ENCODE measurements around the gene CGNL1.

The CGNL1 gene

GRCh38 chr15:57458356-57458781 lies 82.1 kb downstream of the CGNL1 start:
- no peak for DNase-seq

DNA sequence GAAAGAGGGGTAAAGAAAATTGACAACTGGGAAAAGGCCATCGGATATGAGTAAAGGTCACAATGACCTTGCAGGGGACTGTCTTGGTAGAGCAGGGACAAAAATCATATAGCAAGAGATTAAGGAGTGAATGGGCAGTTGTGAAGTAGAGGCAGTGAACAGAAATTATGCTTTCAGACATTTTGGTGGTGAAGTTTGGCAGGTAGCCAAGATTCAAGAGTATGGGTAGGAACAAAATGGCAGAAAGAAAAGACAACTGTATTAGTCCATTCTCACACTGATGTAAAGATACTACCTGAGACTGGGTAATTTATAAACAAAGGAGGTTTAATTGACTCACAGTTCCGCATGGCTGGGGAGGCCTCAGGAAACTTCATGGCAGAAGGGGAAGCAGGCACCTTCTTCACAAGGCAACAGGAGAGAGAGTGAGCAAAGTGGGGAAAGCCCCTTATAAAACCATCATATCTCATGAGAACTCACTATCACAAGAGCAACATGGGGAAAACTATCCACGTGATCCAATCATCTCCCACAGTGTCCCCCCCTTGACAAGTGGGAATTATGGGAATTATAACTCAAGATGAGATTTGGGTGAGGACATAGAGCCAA lies 84.0 kb downstream of the CGNL1 start:
- DNase-seq: no peak

DNA sequence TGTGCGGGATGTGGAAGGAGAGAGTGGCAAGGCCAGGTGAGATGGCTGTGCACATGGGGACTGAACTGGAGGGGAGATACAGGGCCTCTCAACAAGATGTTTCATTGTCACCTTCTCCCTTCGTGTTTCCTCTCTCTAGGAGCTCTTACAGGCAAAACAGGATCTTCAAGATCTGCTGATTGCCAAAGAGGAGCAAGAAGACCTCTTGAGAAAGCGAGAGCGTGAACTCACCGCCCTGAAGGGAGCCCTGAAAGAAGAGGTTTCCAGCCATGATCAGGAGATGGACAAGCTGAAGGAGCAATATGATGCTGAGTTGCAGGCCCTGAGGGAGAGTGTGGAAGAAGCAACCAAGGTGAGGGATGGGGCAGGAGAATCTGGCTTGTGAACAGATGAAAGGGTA lies 85.2 kb downstream of the CGNL1 start:
- DNase-seq: no peak

GRCh38 chr15:57462381-57462780 lies 86.1 kb downstream of the CGNL1 start:
- DNase-seq: no peak

DNA sequence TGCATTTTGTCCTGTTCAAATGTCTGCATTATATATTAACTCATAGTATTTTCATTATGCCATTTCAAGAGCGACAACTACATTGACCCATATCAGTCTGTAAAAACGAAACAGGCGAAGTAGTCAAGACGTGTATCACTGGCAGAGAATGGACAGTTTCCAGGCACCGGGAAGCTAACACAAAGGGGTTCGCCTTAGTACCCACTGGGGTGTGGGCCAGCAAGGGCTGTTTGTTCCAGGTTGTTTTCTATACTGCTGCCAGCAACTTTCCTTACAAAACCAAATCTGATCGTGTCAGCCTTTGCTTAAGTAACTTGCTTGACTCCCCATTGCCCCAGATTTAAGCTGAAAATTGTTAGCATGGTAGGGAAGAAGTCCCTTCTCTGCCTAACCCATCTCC lies 87.1 kb downstream of the CGNL1 start:
- DNase-seq: no peak

GRCh38 chr15:57464480-57464879 lies 88.2 kb downstream of the CGNL1 start:
- DNase-seq: no peak

GRCh38 chr15:57468486-57468885 lies 92.2 kb downstream of the CGNL1 start:
- DNase-seq: no peak

DNA sequence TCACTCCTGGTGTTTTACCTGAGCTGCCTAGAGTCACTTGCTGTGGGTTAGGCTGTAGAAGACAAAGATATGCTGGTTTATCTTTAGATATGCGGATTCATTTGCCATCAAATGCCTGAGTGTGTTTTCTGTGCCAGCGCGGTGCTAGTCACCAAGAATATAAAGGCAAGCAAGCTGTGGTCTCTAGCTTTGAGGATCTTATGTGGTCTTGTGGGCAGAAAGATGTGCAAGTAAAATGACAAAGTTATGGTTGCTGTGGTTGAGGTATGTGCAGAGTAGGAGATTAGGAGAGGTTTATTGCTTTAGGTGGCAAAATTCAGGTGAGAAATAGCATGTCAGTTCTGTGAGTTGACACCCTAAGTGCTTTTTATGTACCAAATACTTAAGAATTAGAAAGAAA lies 94.2 kb downstream of the CGNL1 start:
- no peak for DNase-seq

DNA sequence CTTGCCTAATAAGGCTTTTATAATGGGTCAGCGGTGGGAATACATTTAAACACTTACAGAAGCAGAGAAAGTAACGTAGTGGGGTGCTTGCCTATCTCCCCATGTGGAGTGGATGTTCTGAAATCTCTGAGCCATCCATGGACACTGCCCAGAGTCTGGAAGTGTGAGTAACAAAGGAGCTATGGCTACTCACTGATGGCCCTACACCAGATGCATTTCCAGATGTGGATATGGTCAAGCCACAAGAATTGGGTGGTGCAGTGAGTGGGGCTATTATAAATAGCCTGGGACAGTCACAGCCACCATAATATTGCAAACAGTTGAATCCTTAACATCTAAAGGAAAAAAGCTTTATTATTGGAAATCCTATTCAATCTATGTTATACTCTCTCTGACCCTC lies 96.6 kb downstream of the CGNL1 start:
- no peak for DNase-seq

- no peak for DNase-seq
These were observed 100.2 kb downstream of the CGNL1 start for GRCh38 chr15:57476533-57476975.

- DNase-seq: no peak
These were observed 101.6 kb downstream of the CGNL1 start for GRCh38 chr15:57477736-57478522.

DNA sequence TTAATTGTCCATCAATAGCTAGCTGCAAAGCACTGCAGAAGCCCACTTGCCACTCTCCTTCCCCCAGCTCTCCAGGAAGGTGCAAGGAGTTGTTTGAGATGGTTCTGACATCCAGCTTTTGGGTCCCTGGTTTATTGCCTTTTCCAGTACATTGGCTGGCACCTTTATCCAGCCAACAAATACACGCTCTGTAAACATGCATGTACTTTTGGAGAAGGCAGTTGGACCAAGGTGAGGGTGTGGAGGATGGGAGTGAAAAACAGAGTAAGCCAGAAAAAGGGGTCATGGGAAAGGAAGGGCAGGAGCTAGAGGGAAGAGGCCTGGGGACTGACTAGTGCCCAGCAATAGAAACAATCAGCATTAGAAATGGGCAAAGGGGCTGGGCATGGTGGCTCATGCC lies 102.7 kb downstream of the CGNL1 start:
- DNase-seq: no peak

- no peak for DNase-seq
These were observed 104.9 kb downstream of the CGNL1 start for GRCh38 chr15:57481038-57481705.

- no peak for DNase-seq
These were observed 109.6 kb downstream of the CGNL1 start for GRCh38 chr15:57485869-57486268.

DNA sequence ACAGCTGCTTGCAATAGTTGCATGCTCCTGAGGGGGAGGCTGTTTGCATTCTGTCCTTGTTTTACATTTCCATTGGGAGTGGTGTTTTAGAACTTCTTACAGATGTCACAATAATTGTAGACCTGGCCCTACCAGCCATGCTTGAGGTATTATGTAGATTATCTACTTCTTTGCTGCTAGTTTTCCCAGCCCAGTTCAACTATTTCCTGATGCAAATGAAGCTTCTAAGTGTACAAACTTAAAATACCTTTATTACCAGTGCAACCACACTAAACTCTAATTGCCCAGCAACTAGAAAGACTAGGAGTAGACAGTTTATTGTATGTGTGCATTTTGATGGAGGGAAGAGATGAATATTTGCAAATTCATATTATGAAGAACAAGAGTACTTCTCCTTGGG lies 110.5 kb downstream of the CGNL1 start:
- DNase-seq: no peak

DNA sequence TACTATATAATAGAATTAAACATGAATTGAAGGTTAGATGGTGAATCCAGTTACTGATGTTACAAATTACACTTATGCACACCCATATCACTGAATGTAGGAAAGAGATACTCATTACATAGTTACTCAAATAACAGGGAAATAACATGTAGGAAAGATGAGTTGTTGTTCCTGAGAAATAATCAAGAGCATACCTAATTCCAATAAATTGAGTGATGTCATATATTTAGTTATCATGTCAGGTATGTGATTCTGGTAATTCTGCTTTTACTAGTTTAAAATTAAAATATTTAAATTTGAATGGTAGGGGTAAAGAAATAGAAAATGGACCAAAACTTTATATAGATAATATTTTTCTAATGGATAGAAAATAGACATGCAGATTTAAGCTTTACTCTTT lies 112.8 kb downstream of the CGNL1 start:
- DNase-seq: no peak

GRCh38 chr15:57493351-57493750 lies 117.0 kb downstream of the CGNL1 start:
- no peak for DNase-seq

DNA sequence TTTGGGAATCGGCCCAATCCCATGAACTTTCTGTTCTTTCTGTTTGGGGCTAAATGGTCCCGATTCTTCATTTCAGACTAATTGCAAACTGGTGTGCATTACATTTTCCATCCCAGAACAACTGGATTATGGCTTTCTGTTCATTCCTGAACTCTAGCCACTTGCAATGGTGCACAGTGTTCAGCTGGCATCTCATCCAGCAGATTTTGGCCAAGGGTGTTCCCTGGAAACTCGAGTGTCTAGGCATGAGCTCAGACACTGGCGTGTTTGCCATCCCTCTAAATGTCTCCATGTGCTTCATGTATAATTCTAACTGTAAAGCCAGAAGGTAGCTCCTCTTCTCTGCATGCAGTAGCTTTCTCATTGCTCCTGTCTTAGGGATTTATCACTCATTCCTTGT lies 118.3 kb downstream of the CGNL1 start:
- no peak for DNase-seq

- DNase-seq: no peak
These were observed 118.7 kb downstream of the CGNL1 start for GRCh38 chr15:57495041-57495440.

GRCh38 chr15:57495554-57496165 lies 119.4 kb downstream of the CGNL1 start:
- DNase-seq: no peak

GRCh38 chr15:57496594-57496945 lies 120.3 kb downstream of the CGNL1 start:
- DNase-seq: no peak

DNA sequence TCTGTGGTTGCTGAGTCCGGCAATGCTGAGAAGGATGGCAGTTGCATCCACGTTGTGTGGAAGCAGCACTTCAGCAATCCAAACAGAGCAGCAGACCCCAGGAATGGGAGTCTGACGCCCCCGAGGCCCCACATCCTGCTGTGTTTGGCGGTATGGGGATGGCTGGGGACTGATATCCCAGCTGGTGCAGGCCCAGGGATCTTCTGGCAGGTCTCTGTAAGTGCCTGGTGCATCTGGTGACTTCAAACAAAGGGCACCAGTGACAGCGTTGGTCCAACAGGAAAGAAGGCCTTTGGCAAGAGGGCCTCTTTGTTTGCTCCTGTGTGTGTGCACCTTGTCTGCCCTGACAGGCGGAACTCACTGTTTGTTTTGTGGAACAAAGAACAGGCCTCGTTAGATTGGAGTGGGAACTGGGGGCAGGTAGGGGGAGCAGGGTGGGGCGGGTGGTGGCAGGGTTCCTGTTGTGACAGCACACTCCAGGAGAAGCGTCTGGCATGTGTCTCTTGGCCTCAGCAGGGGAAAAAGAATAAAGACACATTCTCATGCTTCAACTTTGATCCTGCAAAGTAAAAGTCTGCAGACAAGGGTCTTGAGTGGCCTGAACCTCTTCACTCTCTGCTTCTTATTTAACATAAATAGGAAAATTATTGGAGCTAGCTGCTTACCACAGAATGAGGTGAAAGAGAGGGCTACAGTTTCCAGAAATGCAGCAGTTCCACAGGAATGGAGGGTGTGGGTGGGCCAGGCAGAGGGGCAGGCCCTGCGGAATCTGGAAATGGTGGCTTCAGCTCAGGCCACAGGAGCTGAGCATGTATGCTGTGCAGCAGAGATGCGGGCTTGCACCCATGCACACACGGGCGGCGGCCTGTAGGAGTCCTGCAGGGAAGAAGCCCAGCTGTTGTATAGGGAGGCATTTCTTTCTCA lies 120.9 kb downstream of the CGNL1 start:
- DNase-seq: no peak

GRCh38 chr15:57500256-57500655 lies 124.0 kb downstream of the CGNL1 start:
- DNase-seq: no peak
